Thoracic aorta (tissue), 2 donors: ENCODE data around the gene ALAS2. TPM values are rescaled to one million over a fixed set of nuclear protein-coding genes. Genes with fewer than 3 reads are reported as not detected.

Experiments
- ATAC-seq: fragments of 150-250 bp; one replicate; pipeline ENCODE4 v1.8.0; 2017; ENCODE audit warnings: low read depth; ENCODE audit not compliant: insufficient number of reproducible peaks, low FRiP score
- DNase-seq: peaks from one replicate; pipeline ENCODE4 v3.0.0-alpha.2; 2020; ENCODE audit warnings: low spot score
- H3K27ac ChIP-seq, 2 donors: fragments of 200-600 bp; sonication (generic); 1 replicate in 1 of 2; 2 replicates in 1 of 2; pipeline ENCODE4 v1.5.1; 2016; ENCODE audit warnings: mild to moderate bottlenecking in 2 of 2, moderate library complexity in 2 of 2
- H3K27me3 ChIP-seq: fragments of 200-600 bp; sonication (generic); replicated peaks from 2 replicates; pipeline ENCODE4 v1.6.0; 2016; ENCODE audit warnings: mild to moderate bottlenecking; ENCODE audit not compliant: insufficient read depth
- H3K36me3 ChIP-seq: fragments of 200-600 bp; sonication (generic); one replicate; pipeline ENCODE4 v1.5.1; 2016
- H3K4me1 ChIP-seq, 2 donors: fragments of 200-600 bp; sonication (generic); 1 replicate in 1 of 2; 2 replicates in 1 of 2; pipeline versions ENCODE4 v1.5.1 to v1.6.0; 2016; ENCODE audit warnings: low read depth in 2 of 2, mild to moderate bottlenecking in 1 of 2; ENCODE audit not compliant: control insufficient read depth in 1 of 2
- H3K4me3 ChIP-seq: fragments of 200-600 bp; sonication (generic); 2 replicates; pipeline ENCODE4 v1.5.1; 2016; ENCODE audit warnings: mild to moderate bottlenecking
- H3K9me3 ChIP-seq: fragments of 200-600 bp; sonication (generic); 2 replicates; pipeline ENCODE4 v1.5.1; 2016
- total RNA-seq, 2 donors: library from RNA; depleted of rRNA; stranded (reverse); fragments of >200 nt; gene quantifications; one replicate each; pipeline versions ENCODE4 v1.1.0 to v1.2.3, GENCODE V29; 2016
- TF ChIP-seq, protein P1 (sequence below): fragments of 200-600 bp; sonication (generic); IDR thresholded peaks from one replicate; pipeline ENCODE4 v1.5.1; 2019; ENCODE audit warnings: antibody characterized with exemption

ALAS2 gene
- total RNA-seq, 2 donors from 2014 or later, result 8.5 TPM; not detected in 1

DNA sequence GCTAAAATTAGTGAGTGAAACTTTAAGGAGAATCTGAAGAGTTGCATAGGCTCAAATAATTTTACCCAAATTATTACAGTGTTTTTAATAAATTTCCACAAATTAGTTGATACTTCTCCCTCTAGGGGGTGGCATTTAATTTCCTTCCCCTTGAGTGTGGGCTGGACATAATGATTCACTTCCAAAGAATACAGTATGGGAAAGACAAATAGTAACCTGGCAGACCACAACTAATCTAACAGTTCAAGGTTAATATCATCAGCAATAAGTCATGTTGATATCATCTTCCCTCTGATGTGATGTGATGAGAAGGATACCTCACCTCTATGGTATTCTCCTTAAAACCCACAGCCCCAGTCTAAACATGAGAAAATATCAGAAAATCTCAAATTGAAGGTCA, 52.3 kb downstream of the ALAS2 start:
- DNase-seq, result no peak
- TF ChIP-seq, protein P1, sequence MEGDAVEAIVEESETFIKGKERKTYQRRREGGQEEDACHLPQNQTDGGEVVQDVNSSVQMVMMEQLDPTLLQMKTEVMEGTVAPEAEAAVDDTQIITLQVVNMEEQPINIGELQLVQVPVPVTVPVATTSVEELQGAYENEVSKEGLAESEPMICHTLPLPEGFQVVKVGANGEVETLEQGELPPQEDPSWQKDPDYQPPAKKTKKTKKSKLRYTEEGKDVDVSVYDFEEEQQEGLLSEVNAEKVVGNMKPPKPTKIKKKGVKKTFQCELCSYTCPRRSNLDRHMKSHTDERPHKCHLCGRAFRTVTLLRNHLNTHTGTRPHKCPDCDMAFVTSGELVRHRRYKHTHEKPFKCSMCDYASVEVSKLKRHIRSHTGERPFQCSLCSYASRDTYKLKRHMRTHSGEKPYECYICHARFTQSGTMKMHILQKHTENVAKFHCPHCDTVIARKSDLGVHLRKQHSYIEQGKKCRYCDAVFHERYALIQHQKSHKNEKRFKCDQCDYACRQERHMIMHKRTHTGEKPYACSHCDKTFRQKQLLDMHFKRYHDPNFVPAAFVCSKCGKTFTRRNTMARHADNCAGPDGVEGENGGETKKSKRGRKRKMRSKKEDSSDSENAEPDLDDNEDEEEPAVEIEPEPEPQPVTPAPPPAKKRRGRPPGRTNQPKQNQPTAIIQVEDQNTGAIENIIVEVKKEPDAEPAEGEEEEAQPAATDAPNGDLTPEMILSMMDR, result no peak
- H3K4me3 ChIP-seq, result no peak overlapping the region
- no peaks in the 10 kb centered on the region for H3K36me3 ChIP-seq
- H3K9me3 ChIP-seq, result no peaks in the 10 kb centered on the region
- no peak overlapping the region for H3K27ac ChIP-seq
- no peak for ATAC-seq
- H3K27me3 ChIP-seq, result no peaks in the 10 kb centered on the region
- no peaks in the 10 kb centered on the region for H3K4me1 ChIP-seq

- Histone ChIP-seq H3K9me3 (no peaks in the 10 kb centered on the region), H3K36me3 (no peaks in the 10 kb centered on the region), H3K4me1 (no peaks in the 10 kb centered on the region), H3K27ac (no peak overlapping the region), H3K27me3 (no peaks in the 10 kb centered on the region), H3K4me3 (no peak overlapping the region)
- TF ChIP-seq, protein P1, result no peak
- no peak for DNase-seq
- ATAC-seq, result no peak
These were observed 53.4 kb downstream of the ALAS2 start for GRCh38 chrX:54977387-54977786.

GRCh38 chrX:54964766-54965497, 65.8 kb downstream of the ALAS2 start:
- no peaks in the 10 kb centered on the region for H3K36me3 ChIP-seq
- no peak for ATAC-seq
- TF ChIP-seq, protein P1, result no peak

GRCh38 chrX:54961750-54962149, 69.0 kb downstream of the ALAS2 start:
- no peaks in the 10 kb centered on the region for H3K27me3 ChIP-seq
- ATAC-seq (no peak), DNase-seq (no peak)
- TF ChIP-seq, protein P1, result no peak
- no peaks in the 10 kb centered on the region for H3K4me1 ChIP-seq
- H3K4me3 ChIP-seq, result no peak overlapping the region
- no peaks in the 10 kb centered on the region for H3K36me3 ChIP-seq
- no peaks in the 10 kb centered on the region for H3K9me3 ChIP-seq
- no peak overlapping the region for H3K27ac ChIP-seq

More at GRCh38 chrX:54964766-54965497, 65.8 kb downstream of the ALAS2 start:
- H3K4me3 ChIP-seq, result no peak overlapping the region
- H3K27me3 ChIP-seq, result no peaks in the 10 kb centered on the region
- H3K27ac ChIP-seq, result no peak overlapping the region
- no peaks in the 10 kb centered on the region for H3K4me1 ChIP-seq
- H3K9me3 ChIP-seq, result no peaks in the 10 kb centered on the region
- no peak for DNase-seq

Other genes starting within 250 kb of the ALAS2 start
- not detected for gene ITIH6, start 232.7 kb downstream of the ALAS2 start, total RNA-seq
- 100 to 1,000 TPM; 149 to 184 TPM for gene MAGED2, start 223.2 kb downstream of the ALAS2 start, total RNA-seq
- gene TRO, start 110.2 kb downstream of the ALAS2 start, total RNA-seq, result 100 to 1,000 TPM in 1 of 2 donors, 10 to 100 TPM in 1; 21.1 to 131 TPM
- not detected for gene PFKFB1, start 36.8 kb downstream of the ALAS2 start, total RNA-seq
- gene APEX2, start 30.6 kb downstream of the ALAS2 start, total RNA-seq, result 1 to 10 TPM; 6.8 to 9.6 TPM
- gene PAGE2B, start 44.1 kb upstream of the ALAS2 start, total RNA-seq, result not detected
- gene PAGE2, start 58.0 kb upstream of the ALAS2 start, total RNA-seq, result not detected
- gene PAGE5, start 189.4 kb upstream of the ALAS2 start, total RNA-seq, result not detected
- gene PAGE3, start 233.9 kb upstream of the ALAS2 start, total RNA-seq, result not detected